GM23248 (cell line): ENCODE measurements around the gene STX10. TPM values are rescaled to one million over a fixed set of nuclear protein-coding genes. Genes with fewer than 3 reads are reported as not detected.

Experiments used
- DNase-seq: peaks from one replicate; pipeline ENCODE4 v3.0.0-alpha.2; 2015
- H2AFZ ChIP-seq: fragments of 200-600 bp; sonication (generic); 2 replicates; pipeline ENCODE4 v1.6.1; 2016; ENCODE audit warnings: antibody characterized with exemption
- H3F3A ChIP-seq: fragments of 200-600 bp; sonication (generic); 2 replicates; pipeline ENCODE4 v1.6.1; 2016; ENCODE audit warnings: mild to moderate bottlenecking, antibody characterized with exemption, mixed run types; ENCODE audit not compliant: insufficient read depth
- H3K27ac ChIP-seq: fragments of 200-600 bp; sonication (generic); 2 replicates; pipeline ENCODE4 v1.5.1; 2016; ENCODE audit warnings: mild to moderate bottlenecking
- H3K27me3 ChIP-seq: fragments of 200-600 bp; sonication (generic); replicated peaks from 2 replicates; pipeline ENCODE4 v1.6.1; 2016; ENCODE audit warnings: mild to moderate bottlenecking; ENCODE audit not compliant: insufficient read depth
- H3K36me3 ChIP-seq: fragments of 200-600 bp; sonication (generic); 2 replicates; pipeline ENCODE4 v1.6.1; 2016; ENCODE audit warnings: low read depth, mild to moderate bottlenecking
- H3K4me1 ChIP-seq: fragments of 200-600 bp; sonication (generic); 2 replicates; pipeline ENCODE4 v1.6.1; 2016; ENCODE audit warnings: mild to moderate bottlenecking; ENCODE audit not compliant: insufficient read depth
- H3K4me2 ChIP-seq: fragments of 200-600 bp; sonication (generic); one replicate; pipeline ENCODE4 v1.6.1; 2016; ENCODE audit warnings: mild to moderate bottlenecking; ENCODE audit not compliant: unreplicated experiment
- H3K4me3 ChIP-seq: fragments of 200-600 bp; sonication (generic); 2 replicates; pipeline ENCODE4 v1.5.1; 2016; ENCODE audit warnings: mild to moderate bottlenecking
- H3K79me2 ChIP-seq: fragments of 200-600 bp; sonication (generic); 2 replicates; pipeline ENCODE4 v1.6.1; 2016; ENCODE audit warnings: mild to moderate bottlenecking; ENCODE audit not compliant: insufficient read depth
- H3K9ac ChIP-seq: fragments of 200-600 bp; sonication (generic); 2 replicates; pipeline ENCODE4 v1.6.1; 2016; ENCODE audit warnings: mild to moderate bottlenecking
- H3K9me2 ChIP-seq: fragments of 200-600 bp; sonication (generic); 2 replicates; pipeline ENCODE4 v1.6.1; 2016; ENCODE audit warnings: mixed run types, mild to moderate bottlenecking, moderate library complexity; ENCODE audit not compliant: insufficient read depth
- H3K9me3 ChIP-seq: fragments of 200-600 bp; sonication (generic); one replicate; pipeline ENCODE4 v1.6.1; 2017; ENCODE audit warnings: low read depth
- H4K20me1 ChIP-seq: fragments of 200-600 bp; sonication (generic); 2 replicates; pipeline ENCODE4 v1.6.0; 2016; ENCODE audit not compliant: insufficient read depth
- EZH2 ChIP-seq: fragments of 200-600 bp; sonication (generic); IDR thresholded peaks from 2 replicates; pipeline ENCODE4 v1.6.1; 2018; ENCODE audit warnings: antibody characterized with exemption, mild to moderate bottlenecking; ENCODE audit not compliant: insufficient read depth, poor library complexity, severe bottlenecking
- EZH2phosphoT487 ChIP-seq: fragments of 200-600 bp; sonication (generic); IDR thresholded peaks from 2 replicates; pipeline ENCODE4 v1.6.1; 2018; ENCODE audit warnings: antibody characterized with exemption, moderate library complexity, mild to moderate bottlenecking, low read depth; ENCODE audit not compliant: insufficient read depth
- WGBS, 2 experiments: methylation state at CpG; one replicate each; pipeline ENCODE4 v1.1.6; 2015 to 2017; ENCODE audit warnings: low lambda C conversion rate in 2 of 2, low coverage in 1 of 2; ENCODE audit errors: missing lambda C conversion rate in 2 of 2; 5-methylcytosine and 5-hydroxymethylcytosine counted together
- in situ Hi-C: fragments of 300-500 bp; cut with MboI; formaldehyde crosslinking; loops from 2 replicates; pipeline ENCODE4 v1.15.0; 2020
- polyA plus RNA-seq: library from polyadenylated mRNA; unstranded; fragments of >200 nt; fragmentation: Nextera tagmentation; extraction: Ambion mirVana; gene quantifications from 2 replicates; pipeline ENCODE4 v1.2.1, GENCODE V29; 2016
- total RNA-seq: library from RNA; depleted of rRNA; stranded (reverse); fragments of >200 nt; shearing (Covaris generic); gene quantifications from 2 replicates; pipeline ENCODE4 v1.2.3, GENCODE V29; 2014

STX10 gene
- total and polyA plus RNA-seq, 2 experiments from 2014 or later, result 62.4 to 80.5 TPM

DNA sequence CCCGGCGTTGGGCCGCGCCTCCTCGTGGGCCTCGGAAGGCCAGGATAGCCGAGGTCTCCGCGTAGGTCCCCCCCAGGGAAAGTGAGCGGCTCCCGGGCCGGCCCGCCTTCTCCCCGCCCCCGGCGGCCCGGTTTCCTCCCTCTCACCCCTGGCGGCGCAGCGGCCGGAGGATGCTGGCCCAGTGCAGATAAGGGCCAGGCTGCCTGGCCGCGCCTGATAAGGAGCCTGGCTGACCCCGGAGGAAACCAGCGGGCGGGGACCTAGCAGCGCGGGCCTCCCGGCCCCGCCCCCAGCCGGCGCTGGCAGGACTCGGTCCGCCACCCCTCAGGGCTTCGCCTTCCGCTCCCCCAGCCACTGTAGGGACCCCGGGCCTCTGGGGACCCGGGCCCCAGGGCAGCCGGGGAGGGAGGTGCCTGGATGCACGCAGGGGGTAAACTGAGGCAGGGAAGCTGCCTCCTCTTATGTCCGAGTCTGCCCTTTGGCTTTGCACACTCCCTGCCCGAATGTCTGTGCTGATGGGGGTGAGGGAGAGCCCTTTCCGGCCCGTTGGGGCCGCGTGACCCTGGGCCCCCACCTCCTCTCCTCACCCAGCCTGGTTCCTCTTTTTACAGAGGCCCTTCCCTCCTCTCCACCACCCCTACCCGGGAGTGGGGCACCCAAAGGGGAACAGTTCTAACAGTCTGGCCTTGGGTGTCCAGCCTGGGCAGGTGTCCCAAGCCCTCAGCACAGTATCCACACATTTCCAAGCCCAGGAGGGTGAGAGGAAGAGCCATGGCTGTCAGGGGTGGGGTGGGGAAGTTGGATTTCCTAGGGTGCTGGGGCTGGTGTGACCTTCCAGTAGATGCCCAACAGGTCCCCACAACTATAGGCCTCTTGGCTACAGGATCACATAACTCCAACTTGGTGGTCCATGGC lies 47.3 kb downstream of the STX10 start, which contains the start of gene LYL1:
Gene LYL1 (minus strand): TSS at position 193 of the 915 bp plus-strand sequence. CDS start 1,687 bp downstream, outside the sequence.
- Histone ChIP-seq H3K27ac (no peak within 1 kb of the TSS), H2AFZ (no peak within 1 kb of the TSS), H3F3A (0 out of 2 replicates have a peak, but pooled peaks cover 7% of the 10 kb centered on the region), H3K36me3 (no peaks in the 10 kb centered on the region), H3K9ac (peak within 1 kb of the TSS; percentile 50), H3K27me3 (no peaks in the 10 kb centered on the region), H3K79me2 (no peaks in the 10 kb centered on the region; the same call in 1 of the 2 replicates), H4K20me1 (no peaks in the 10 kb centered on the region), H3K4me2 (peak within 1 kb of the TSS; percentile 8), H3K9me3 (no peaks in the 10 kb centered on the region), H3K4me3 (peak within 1 kb of the TSS; percentile 14), H3K4me1 (peaks cover under 1% of the 10 kb centered on the region; the same call in 1 of the 2 replicates), H3K9me2 (no peaks in the 10 kb centered on the region)
- TF ChIP-seq EZH2 (no peak), EZH2phosphoT487 (no peak)
- DNase-seq, result no peak
- in situ Hi-C loops, result no loop called here
- WGBS, 2 experiments, result 11% methylated on average over 36 to 40 of the region's 47 CpGs

DNA sequence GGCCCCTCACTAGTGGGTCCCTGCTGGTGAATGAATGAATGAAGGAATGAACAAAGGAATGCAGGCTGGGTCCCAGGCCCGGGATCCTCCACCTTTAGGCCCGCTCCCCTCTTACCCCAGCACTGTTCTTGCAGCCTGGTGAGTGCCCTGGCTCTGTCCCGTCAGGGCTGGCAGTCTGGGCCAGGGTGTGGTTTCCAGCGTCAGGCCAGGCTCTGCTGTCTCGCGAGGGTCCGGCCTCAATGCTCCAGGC lies 47.8 kb downstream of the STX10 start:
- peak overlapping the region; percentile 50 for H3K9ac ChIP-seq
- WGBS, 2 experiments, result 11 to 12% methylated on average over 4 to 7 of the region's 7 CpGs
- no peak overlapping the region for H3K27ac ChIP-seq
- H3K4me2 ChIP-seq, result peak overlapping the region; percentile 8
- in situ Hi-C loops, result no loop called here
- H3K9me2 ChIP-seq, result no peaks in the 10 kb centered on the region
- H3K79me2 ChIP-seq, result no peaks in the 10 kb centered on the region; the same call in 1 of the 2 replicates
- DNase-seq, result peak; percentile 73
- TF ChIP-seq EZH2phosphoT487 (no peak), EZH2 (no peak)
- H3K27me3 ChIP-seq, result no peaks in the 10 kb centered on the region
- peaks cover 7% of the 10 kb centered on the region; the same call in 1 of the 2 replicates for H3F3A ChIP-seq
- H3K4me3 ChIP-seq, result peak overlapping the region; percentile 14; the same call in 1 of the 2 replicates
- no peak overlapping the region for H2AFZ ChIP-seq
- H3K36me3 ChIP-seq, result no peaks in the 10 kb centered on the region
- no peaks in the 10 kb centered on the region for H4K20me1 ChIP-seq
- H3K9me3 ChIP-seq, result no peaks in the 10 kb centered on the region
- H3K4me1 ChIP-seq, result peaks cover 2% of the 10 kb centered on the region; the same call in 1 of the 2 replicates

DNA sequence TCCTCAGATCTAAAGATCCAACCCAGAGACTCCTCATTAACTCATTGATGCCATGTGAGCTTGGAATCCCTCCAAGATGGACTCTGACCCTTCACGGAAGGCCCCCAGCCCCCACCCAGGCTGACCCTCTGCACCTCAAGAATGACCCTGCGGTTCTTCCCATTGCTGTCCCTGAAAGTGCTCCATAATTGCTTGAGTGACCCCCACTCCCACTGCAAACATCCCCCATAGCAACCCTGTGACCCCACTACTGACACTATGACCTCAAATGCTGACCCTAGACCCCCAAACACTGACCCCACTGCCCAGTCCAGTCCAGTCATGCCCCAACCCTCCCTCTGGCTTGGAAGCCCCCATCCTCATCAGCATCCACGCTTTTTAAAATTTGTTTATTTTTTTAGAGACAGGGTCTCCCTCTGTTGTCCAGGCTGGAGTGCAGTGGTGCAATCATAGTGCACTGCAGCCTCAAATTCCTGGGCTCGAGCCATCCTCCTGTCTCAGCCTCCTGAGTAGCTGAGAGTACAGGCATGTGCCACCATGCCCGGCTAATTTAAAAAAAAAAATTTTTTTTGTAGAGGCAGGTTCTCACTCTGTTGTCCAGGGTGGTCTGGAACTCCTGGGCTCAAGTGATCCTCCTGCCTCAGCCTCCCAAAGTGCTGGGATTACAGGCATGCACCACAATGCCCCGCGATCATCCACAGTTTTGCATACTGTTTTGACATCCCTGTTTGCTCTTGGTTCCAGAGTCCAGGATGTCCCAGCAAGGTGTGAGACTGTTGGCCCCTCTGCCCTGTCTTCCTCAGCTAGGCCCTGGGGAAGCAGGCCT lies 48.4 kb downstream of the STX10 start:
- H2AFZ ChIP-seq, result no peak overlapping the region
- peak overlapping the region; percentile 50 for H3K9ac ChIP-seq
- no peaks in the 10 kb centered on the region for H3K27me3 ChIP-seq
- 74 to 80% methylated on average over 7 of the region's 7 CpGs for WGBS, 2 experiments
- H3F3A ChIP-seq, result peaks cover 7% of the 10 kb centered on the region; the same call in 1 of the 2 replicates
- H3K4me2 ChIP-seq, result no peak overlapping the region
- peaks cover 2% of the 10 kb centered on the region; the same call in 1 of the 2 replicates for H3K4me1 ChIP-seq
- H3K9me2 ChIP-seq, result no peaks in the 10 kb centered on the region
- no peaks in the 10 kb centered on the region for H3K36me3 ChIP-seq
- no peak overlapping the region for H3K27ac ChIP-seq
- no peak for DNase-seq
- no peak overlapping the region for H3K4me3 ChIP-seq
- no peaks in the 10 kb centered on the region; the same call in 1 of the 2 replicates for H3K79me2 ChIP-seq
- no peaks in the 10 kb centered on the region for H4K20me1 ChIP-seq
- no peaks in the 10 kb centered on the region for H3K9me3 ChIP-seq
- TF ChIP-seq EZH2phosphoT487 (no peak), EZH2 (no peak)
- in situ Hi-C loops, result no loop called here

DNA sequence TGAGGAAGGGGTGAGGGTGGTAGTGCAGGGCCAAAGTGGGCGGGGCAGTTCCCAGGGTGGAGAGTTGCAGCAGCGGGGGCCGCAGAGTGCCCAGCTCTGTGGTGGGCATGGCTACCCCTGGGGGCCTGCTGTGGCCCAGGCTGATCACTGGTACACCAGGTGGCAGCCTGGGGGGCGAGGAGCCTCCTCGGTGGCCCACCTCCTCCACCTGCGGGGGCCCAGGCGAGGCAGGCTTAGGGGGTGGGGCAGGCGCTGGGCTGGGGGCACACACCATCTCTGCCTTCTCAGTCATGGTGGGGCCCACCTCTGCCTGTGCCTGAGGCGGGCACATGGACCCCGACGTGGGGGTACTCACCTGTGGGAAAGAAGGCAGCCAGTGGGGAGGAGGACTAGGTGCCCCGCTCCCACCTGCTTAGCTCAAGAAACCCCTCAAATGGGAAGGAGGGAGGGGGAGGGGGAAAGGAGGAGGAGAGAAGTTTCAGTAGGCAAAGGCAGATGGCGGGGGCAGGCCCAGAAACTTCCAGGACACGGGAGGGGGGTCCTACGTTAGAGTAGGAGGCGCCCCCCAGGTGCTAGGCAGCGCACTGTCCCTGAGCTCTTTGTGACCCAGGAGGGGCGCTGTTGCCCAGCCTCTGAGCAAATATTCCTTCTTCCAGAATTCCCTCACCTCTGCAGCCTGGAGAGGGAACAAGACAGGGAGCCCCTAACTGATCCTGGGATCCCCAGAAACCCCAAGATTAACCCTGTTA lies 49.2 kb downstream of the STX10 start:
- H3K4me3 ChIP-seq, result no peak overlapping the region
- H3K9me2 ChIP-seq, result no peaks in the 10 kb centered on the region
- H2AFZ ChIP-seq, result no peak overlapping the region
- 73 to 76% methylated on average over 4 to 18 of the region's 18 CpGs for WGBS, 2 experiments
- H3K4me2 ChIP-seq, result no peak overlapping the region
- DNase-seq, result peak; percentile 44
- H3K4me1 ChIP-seq, result peaks cover 2% of the 10 kb centered on the region; the same call in 1 of the 2 replicates
- TF ChIP-seq EZH2 (no peak), EZH2phosphoT487 (no peak)
- no peaks in the 10 kb centered on the region; the same call in 1 of the 2 replicates for H3K36me3 ChIP-seq
- H3K27ac ChIP-seq, result no peak overlapping the region
- H3K27me3 ChIP-seq, result no peaks in the 10 kb centered on the region
- in situ Hi-C loops, result no loop called here
- no peak overlapping the region for H3K9ac ChIP-seq
- H4K20me1 ChIP-seq, result no peaks in the 10 kb centered on the region
- H3F3A ChIP-seq, result peaks cover 7% of the 10 kb centered on the region; the same call in 1 of the 2 replicates
- H3K9me3 ChIP-seq, result no peaks in the 10 kb centered on the region
- peaks cover 4% of the 10 kb centered on the region for H3K79me2 ChIP-seq
